GM18858 (cell line): ENCODE data around the gene MAGI1.

ENCODE experiments used
- ATAC-seq: cut with Tn5 transposase; IDR thresholded peaks from one replicate; pipeline ENCODE4 v1.9.1; 2021; ENCODE audit not compliant: unreplicated experiment

MAGI1 gene

GRCh38 chr3:65508750-65509422, 529.8 kb downstream of the MAGI1 start:
- ATAC-seq, result no peak

- no peak for ATAC-seq
These were observed 531.3 kb downstream of the MAGI1 start for GRCh38 chr3:65507437-65507836.

- ATAC-seq, result no peak
These were observed 534.9 kb downstream of the MAGI1 start for GRCh38 chr3:65503776-65504175.

GRCh38 chr3:65502526-65502925, 536.2 kb downstream of the MAGI1 start:
- no peak for ATAC-seq

- no peak for ATAC-seq
These were observed 538.1 kb downstream of the MAGI1 start for GRCh38 chr3:65500398-65501306.

GRCh38 chr3:65497846-65498245, 540.9 kb downstream of the MAGI1 start:
- ATAC-seq, result no peak

GRCh38 chr3:65497236-65497635, 541.5 kb downstream of the MAGI1 start:
- no peak for ATAC-seq

GRCh38 chr3:65493938-65494337, 544.8 kb downstream of the MAGI1 start:
- ATAC-seq, result no peak

GRCh38 chr3:65493371-65493882, 545.3 kb downstream of the MAGI1 start:
- no peak for ATAC-seq

GRCh38 chr3:65492249-65492648, 546.5 kb downstream of the MAGI1 start:
- ATAC-seq, result no peak

GRCh38 chr3:65490114-65490513, 548.6 kb downstream of the MAGI1 start:
- no peak for ATAC-seq

GRCh38 chr3:65489253-65489652, 549.5 kb downstream of the MAGI1 start:
- ATAC-seq, result no peak

- ATAC-seq, result no peak
These were observed 552.8 kb downstream of the MAGI1 start for GRCh38 chr3:65485826-65486469.

- no peak for ATAC-seq
These were observed 553.8 kb downstream of the MAGI1 start for GRCh38 chr3:65484964-65485363.

GRCh38 chr3:65483480-65483879, 555.2 kb downstream of the MAGI1 start:
- ATAC-seq, result no peak

- ATAC-seq, result no peak
These were observed 555.7 kb downstream of the MAGI1 start for GRCh38 chr3:65483011-65483410.

- ATAC-seq, result no peak
These were observed 557.6 kb downstream of the MAGI1 start for GRCh38 chr3:65481085-65481484.

- no peak for ATAC-seq
These were observed 558.7 kb downstream of the MAGI1 start for GRCh38 chr3:65479990-65480389.

- ATAC-seq, result no peak
These were observed 559.9 kb downstream of the MAGI1 start for GRCh38 chr3:65478551-65479500.

GRCh38 chr3:65473736-65474135, 565.0 kb downstream of the MAGI1 start:
- ATAC-seq, result no peak
